ENCODE data around the gene CPNE2.
"Not testable (repeated sequence)": the region's sequence is repeated elsewhere in the genome, so short reads cannot be mapped to it uniquely, and the experiment has no call there.

The CPNE2 gene

GRCh38 chr16:57069053-57069452 is 23.3 kb upstream of the CPNE2 start:
- WGBS = 91% methylated on average over 2 of the region's 7 CpGs
- no peak overlapping the region for H3K4ac ChIP-seq (ENCODE audit: low read depth in 1 of 2, low read length in 2 of 2)
- no peak overlapping the region for H2BK120ac ChIP-seq (ENCODE audit: low read depth, low read length)
- no peak overlapping the region for H2AFZ ChIP-seq (ENCODE audit: low read depth, low read length)
- H3K23ac ChIP-seq (ENCODE audit: low read length in 2 of 2) = no peak overlapping the region
- H3K9me3 ChIP-seq (ENCODE audit: control insufficient read depth, low read length) = no peaks in the 10 kb centered on the region
- H3K36me3 ChIP-seq (ENCODE audit: control insufficient read depth in 1 of 2, insufficient read depth in 2 of 2, low read depth in 1 of 2, low read length in 2 of 2) = peaks cover 0 to 68% of the 10 kb centered on the region in 2 experiments
- H3K18ac ChIP-seq (ENCODE audit: low read depth in 1 of 2, low read length in 2 of 2) = no peak overlapping the region
- H3K79me1 ChIP-seq (replicated peaks; ENCODE audit: low read length, poor library complexity, severe bottlenecking) = no peaks in the 10 kb centered on the region
- H4K91ac ChIP-seq (ENCODE audit: low read length) = no peak overlapping the region
- no peaks in the 10 kb centered on the region for H3K4me1 ChIP-seq (ENCODE audit: control insufficient read depth, insufficient read depth, low read depth, low read length)
- no peak for DNase-seq
- H3K27ac ChIP-seq (ENCODE audit: low read length, poor library complexity, severe bottlenecking) = no peak overlapping the region
- H2BK15ac ChIP-seq (ENCODE audit: low read depth, poor library complexity, severe bottlenecking) = no peak overlapping the region
- H4K8ac ChIP-seq (ENCODE audit: low read length) = no peak overlapping the region
- no peak overlapping the region for H2BK5ac ChIP-seq (ENCODE audit: low read depth, low read length, poor library complexity, severe bottlenecking)
- H3K4me3 ChIP-seq (ENCODE audit: insufficient read depth in 1 of 2, low read depth in 1 of 2, low read length in 2 of 2) = no peak overlapping the region
- no peak overlapping the region for H3K4me2 ChIP-seq (ENCODE audit: low read length, poor library complexity, severe bottlenecking)
- no peak overlapping the region for H2BK12ac ChIP-seq (ENCODE audit: low read length in 2 of 2)
- H2AK5ac ChIP-seq (ENCODE audit: low read length, severe bottlenecking) = no peak overlapping the region
- no peak overlapping the region for H3K14ac ChIP-seq (ENCODE audit: low read length in 2 of 2)
- no peak overlapping the region for H3K9ac ChIP-seq (ENCODE audit: low read length)
- H3K27me3 ChIP-seq (ENCODE audit: control insufficient read depth in 1 of 2, insufficient read depth in 1 of 2, low read length in 2 of 2) = peaks cover 0 to 10% of the 10 kb centered on the region in 2 experiments

- H3K23ac ChIP-seq (ENCODE audit: low read length in 2 of 2) = no peak overlapping the region
- H3K4me2 ChIP-seq (ENCODE audit: low read length, poor library complexity, severe bottlenecking) = no peak overlapping the region
- H3K36me3 ChIP-seq (ENCODE audit: control insufficient read depth in 1 of 2, insufficient read depth in 2 of 2, low read depth in 1 of 2, low read length in 2 of 2) = peaks cover 0 to 73% of the 10 kb centered on the region in 2 experiments
- H2AFZ ChIP-seq (ENCODE audit: low read depth, low read length) = no peak overlapping the region
- 85% methylated on average over 7 of the region's 8 CpGs for WGBS
- no peak overlapping the region for H2BK15ac ChIP-seq (ENCODE audit: low read depth, poor library complexity, severe bottlenecking)
- H2BK5ac ChIP-seq (ENCODE audit: low read depth, low read length, poor library complexity, severe bottlenecking) = no peak overlapping the region
- peak overlapping the region; percentile 4 for H4K91ac ChIP-seq (ENCODE audit: low read length)
- H3K9ac ChIP-seq (ENCODE audit: low read length) = no peak overlapping the region
- H3K4me3 ChIP-seq (ENCODE audit: insufficient read depth in 1 of 2, low read depth in 1 of 2, low read length in 2 of 2) = no peak overlapping the region
- peaks cover 0 to 10% of the 10 kb centered on the region in 2 experiments for H3K27me3 ChIP-seq (ENCODE audit: control insufficient read depth in 1 of 2, insufficient read depth in 1 of 2, low read length in 2 of 2)
- no peak overlapping the region for H2BK12ac ChIP-seq (ENCODE audit: low read length in 2 of 2)
- no peaks in the 10 kb centered on the region for H3K9me3 ChIP-seq (ENCODE audit: control insufficient read depth, low read length)
- no peak overlapping the region for H3K27ac ChIP-seq (ENCODE audit: low read length, poor library complexity, severe bottlenecking)
- no peak for DNase-seq
- H3K18ac ChIP-seq (ENCODE audit: low read depth in 1 of 2, low read length in 2 of 2) = no peak overlapping the region
- no peaks in the 10 kb centered on the region for H3K4me1 ChIP-seq (ENCODE audit: control insufficient read depth, insufficient read depth, low read depth, low read length)
- no peak overlapping the region for H4K8ac ChIP-seq (ENCODE audit: low read length)
- H3K14ac ChIP-seq (ENCODE audit: low read length in 2 of 2) = no peak overlapping the region
- H3K4ac ChIP-seq (ENCODE audit: low read depth in 1 of 2, low read length in 2 of 2) = no peak overlapping the region
- H2BK120ac ChIP-seq (ENCODE audit: low read depth, low read length) = no peak overlapping the region
- H3K79me1 ChIP-seq (replicated peaks; ENCODE audit: low read length, poor library complexity, severe bottlenecking) = no peaks in the 10 kb centered on the region
- no peak overlapping the region for H2AK5ac ChIP-seq (ENCODE audit: low read length, severe bottlenecking)
Measured at GRCh38 chr16:57069635-57070370, 22.6 kb upstream of the CPNE2 start.

GRCh38 chr16:57070424-57070823 is 22.0 kb upstream of the CPNE2 start:
- H2BK120ac ChIP-seq (ENCODE audit: low read depth, low read length) = no peak overlapping the region
- H2AFZ ChIP-seq (ENCODE audit: low read depth, low read length) = no peak overlapping the region
- no peaks in the 10 kb centered on the region for H3K9me3 ChIP-seq (ENCODE audit: control insufficient read depth, low read length)
- H3K27me3 ChIP-seq (ENCODE audit: control insufficient read depth in 1 of 2, insufficient read depth in 1 of 2, low read length in 2 of 2) = peaks cover 0 to 10% of the 10 kb centered on the region in 2 experiments
- no peak overlapping the region for H2BK5ac ChIP-seq (ENCODE audit: low read depth, low read length, poor library complexity, severe bottlenecking)
- 89% methylated on average over 2 of the region's 2 CpGs for WGBS
- H3K23ac ChIP-seq (ENCODE audit: low read length in 2 of 2) = no peak overlapping the region
- H3K4me3 ChIP-seq (ENCODE audit: insufficient read depth in 1 of 2, low read depth in 1 of 2, low read length in 2 of 2) = no peak overlapping the region
- peaks cover 0 to 73% of the 10 kb centered on the region in 2 experiments for H3K36me3 ChIP-seq (ENCODE audit: control insufficient read depth in 1 of 2, insufficient read depth in 2 of 2, low read depth in 1 of 2, low read length in 2 of 2)
- H3K27ac ChIP-seq (ENCODE audit: low read length, poor library complexity, severe bottlenecking) = no peak overlapping the region
- no peak overlapping the region for H2BK12ac ChIP-seq (ENCODE audit: low read length in 2 of 2)
- no peak overlapping the region for H3K14ac ChIP-seq (ENCODE audit: low read length in 2 of 2)
- H4K8ac ChIP-seq (ENCODE audit: low read length) = no peak overlapping the region
- H3K4me2 ChIP-seq (ENCODE audit: low read length, poor library complexity, severe bottlenecking) = no peak overlapping the region
- H3K9ac ChIP-seq (ENCODE audit: low read length) = no peak overlapping the region
- no peak overlapping the region for H2AK5ac ChIP-seq (ENCODE audit: low read length, severe bottlenecking)
- H3K4ac ChIP-seq (ENCODE audit: low read depth in 1 of 2, low read length in 2 of 2) = no peak overlapping the region
- H3K79me1 ChIP-seq (replicated peaks; ENCODE audit: low read length, poor library complexity, severe bottlenecking) = no peaks in the 10 kb centered on the region
- no peak overlapping the region for H4K91ac ChIP-seq (ENCODE audit: low read length)
- no peak for DNase-seq
- no peak overlapping the region for H2BK15ac ChIP-seq (ENCODE audit: low read depth, poor library complexity, severe bottlenecking)
- no peak overlapping the region for H3K18ac ChIP-seq (ENCODE audit: low read depth in 1 of 2, low read length in 2 of 2)
- no peaks in the 10 kb centered on the region for H3K4me1 ChIP-seq (ENCODE audit: control insufficient read depth, insufficient read depth, low read depth, low read length)

- H3K18ac ChIP-seq (ENCODE audit: low read depth in 1 of 2, low read length in 2 of 2); H3K14ac ChIP-seq (ENCODE audit: low read length in 2 of 2); H3K4me1 ChIP-seq (ENCODE audit: control insufficient read depth, insufficient read depth, low read depth, low read length); DNase-seq; H2BK120ac ChIP-seq (ENCODE audit: low read depth, low read length); H4K8ac ChIP-seq (ENCODE audit: low read length); H2BK15ac ChIP-seq (ENCODE audit: low read depth, poor library complexity, severe bottlenecking); H3K4me2 ChIP-seq (ENCODE audit: low read length, poor library complexity, severe bottlenecking); H2BK5ac ChIP-seq (ENCODE audit: low read depth, low read length, poor library complexity, severe bottlenecking); H3K23ac ChIP-seq (ENCODE audit: low read length in 2 of 2); H2AFZ ChIP-seq (ENCODE audit: low read depth, low read length); H3K79me1 ChIP-seq (replicated peaks; ENCODE audit: low read length, poor library complexity, severe bottlenecking); H3K9ac ChIP-seq (ENCODE audit: low read length); H4K91ac ChIP-seq (ENCODE audit: low read length); H2AK5ac ChIP-seq (ENCODE audit: low read length, severe bottlenecking); H3K4me3 ChIP-seq (ENCODE audit: insufficient read depth in 1 of 2, low read depth in 1 of 2, low read length in 2 of 2); H3K4ac ChIP-seq (ENCODE audit: low read depth in 1 of 2, low read length in 2 of 2); H3K27ac ChIP-seq (ENCODE audit: low read length, poor library complexity, severe bottlenecking); H2BK12ac ChIP-seq (ENCODE audit: low read length in 2 of 2); H3K9me3 ChIP-seq (ENCODE audit: control insufficient read depth, low read length): not testable (repeated sequence)
- Histone ChIP-seq H3K36me3 (ENCODE audit: control insufficient read depth in 1 of 2, insufficient read depth in 2 of 2, low read depth in 1 of 2, low read length in 2 of 2) (peaks cover 0 to 75% of the 10 kb centered on the region in 2 experiments), H3K27me3 (ENCODE audit: control insufficient read depth in 1 of 2, insufficient read depth in 1 of 2, low read length in 2 of 2) (peaks cover 0 to 10% of the 10 kb centered on the region in 2 experiments)
- 97% methylated on average over 4 of the region's 4 CpGs for WGBS
Measured at GRCh38 chr16:57071081-57071732, 21.2 kb upstream of the CPNE2 start.
